Measurements from ENCODE around the gene VTCN1.

Gene VTCN1

DNA sequence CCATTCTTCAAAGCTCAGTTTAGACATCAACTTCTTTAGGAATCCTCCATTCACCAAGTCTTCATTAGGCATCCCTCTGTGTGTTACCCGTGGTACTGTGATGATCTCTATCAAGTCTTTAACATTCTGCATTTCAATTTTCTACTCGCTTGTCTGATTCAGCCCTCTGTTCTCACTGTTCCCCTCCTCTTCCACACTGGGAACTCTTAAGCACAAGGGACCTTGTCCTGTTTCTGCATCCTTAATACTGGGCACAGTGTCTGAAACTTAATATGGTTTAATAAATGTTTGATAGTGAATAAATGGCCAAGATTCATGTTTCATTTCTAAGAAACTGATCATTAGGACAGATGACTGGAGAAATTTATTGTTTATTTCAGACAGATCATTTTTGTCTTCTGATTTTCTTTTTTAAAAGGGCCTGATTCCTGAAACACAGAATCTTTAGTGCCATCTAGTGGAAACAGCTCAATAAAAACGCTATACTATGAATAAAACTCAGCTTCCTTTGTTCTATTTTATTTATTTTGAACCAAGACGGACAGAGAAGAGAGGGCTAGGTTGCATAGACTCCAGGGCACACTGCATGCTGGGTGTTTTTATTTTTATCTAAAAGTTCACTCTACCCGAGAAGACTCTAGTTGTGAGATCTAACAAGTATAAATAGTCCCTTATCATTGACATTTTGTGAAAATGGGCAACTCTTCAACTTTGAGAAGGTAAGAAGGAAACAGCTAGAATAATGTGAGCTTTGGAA is 82.2 kb downstream of the VTCN1 start:
- H3K4me3 ChIP-seq (ENCODE audit: low read depth, low read length) = no peak overlapping the region
- in situ Hi-C loops (cut with HindIII; ENCODE audit: low sequenced_read_pairs) = no loop called here
- peak; percentile 74 for DNase-seq (ENCODE audit: low read depth, low spot score)
- TF ChIP-seq, protein P1, sequence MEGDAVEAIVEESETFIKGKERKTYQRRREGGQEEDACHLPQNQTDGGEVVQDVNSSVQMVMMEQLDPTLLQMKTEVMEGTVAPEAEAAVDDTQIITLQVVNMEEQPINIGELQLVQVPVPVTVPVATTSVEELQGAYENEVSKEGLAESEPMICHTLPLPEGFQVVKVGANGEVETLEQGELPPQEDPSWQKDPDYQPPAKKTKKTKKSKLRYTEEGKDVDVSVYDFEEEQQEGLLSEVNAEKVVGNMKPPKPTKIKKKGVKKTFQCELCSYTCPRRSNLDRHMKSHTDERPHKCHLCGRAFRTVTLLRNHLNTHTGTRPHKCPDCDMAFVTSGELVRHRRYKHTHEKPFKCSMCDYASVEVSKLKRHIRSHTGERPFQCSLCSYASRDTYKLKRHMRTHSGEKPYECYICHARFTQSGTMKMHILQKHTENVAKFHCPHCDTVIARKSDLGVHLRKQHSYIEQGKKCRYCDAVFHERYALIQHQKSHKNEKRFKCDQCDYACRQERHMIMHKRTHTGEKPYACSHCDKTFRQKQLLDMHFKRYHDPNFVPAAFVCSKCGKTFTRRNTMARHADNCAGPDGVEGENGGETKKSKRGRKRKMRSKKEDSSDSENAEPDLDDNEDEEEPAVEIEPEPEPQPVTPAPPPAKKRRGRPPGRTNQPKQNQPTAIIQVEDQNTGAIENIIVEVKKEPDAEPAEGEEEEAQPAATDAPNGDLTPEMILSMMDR (IDR thresholded peaks at IDR 0.05; ENCODE audit: low read depth, low read length) = peak; percentile 49

DNA sequence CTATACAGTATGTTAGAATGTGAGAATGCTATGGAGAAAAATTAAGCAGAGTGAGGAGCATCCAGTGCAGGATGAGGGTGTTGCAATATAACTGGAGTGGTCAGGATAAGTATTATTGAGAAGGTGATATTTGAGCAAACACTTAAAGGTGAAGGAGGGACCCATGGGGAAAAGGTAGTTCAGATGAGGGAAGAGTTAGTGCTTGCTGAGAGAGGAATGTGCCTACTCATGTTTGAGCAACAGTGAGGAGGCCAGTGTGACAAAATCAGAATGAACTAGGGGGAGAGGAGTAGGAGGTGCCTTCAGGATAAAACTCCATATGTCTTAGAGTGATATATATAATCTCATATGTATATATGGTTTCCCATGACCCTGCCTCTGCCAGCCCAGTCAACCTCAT is 82.9 kb downstream of the VTCN1 start:
- H3K4me3 ChIP-seq (ENCODE audit: low read depth, low read length) = no peak overlapping the region
- in situ Hi-C loops (cut with HindIII; ENCODE audit: low sequenced_read_pairs) = no loop called here
- no peak for DNase-seq (ENCODE audit: low read depth, low spot score)
- TF ChIP-seq, protein P1 (IDR thresholded peaks at IDR 0.05; ENCODE audit: low read depth, low read length) = no peak

- TF ChIP-seq, protein P1 (IDR thresholded peaks at IDR 0.05; ENCODE audit: low read depth, low read length) = no peak
- no peak overlapping the region for H3K4me3 ChIP-seq (ENCODE audit: low read depth, low read length)
- DNase-seq (ENCODE audit: low read depth, low spot score) = no peak
- in situ Hi-C loops (cut with HindIII; ENCODE audit: low sequenced_read_pairs) = no loop called here
Measured at GRCh38 chr1:117124661-117125060, 86.1 kb downstream of the VTCN1 start.

- in situ Hi-C loops (cut with HindIII; ENCODE audit: low sequenced_read_pairs) = no loop called here
- no peak for DNase-seq (ENCODE audit: low read depth, low spot score)
- no peak overlapping the region for H3K4me3 ChIP-seq (ENCODE audit: low read depth, low read length)
- TF ChIP-seq, protein P1 (IDR thresholded peaks at IDR 0.05; ENCODE audit: low read depth, low read length) = no peak
Measured at GRCh38 chr1:117123274-117123673, 87.5 kb downstream of the VTCN1 start.

DNA sequence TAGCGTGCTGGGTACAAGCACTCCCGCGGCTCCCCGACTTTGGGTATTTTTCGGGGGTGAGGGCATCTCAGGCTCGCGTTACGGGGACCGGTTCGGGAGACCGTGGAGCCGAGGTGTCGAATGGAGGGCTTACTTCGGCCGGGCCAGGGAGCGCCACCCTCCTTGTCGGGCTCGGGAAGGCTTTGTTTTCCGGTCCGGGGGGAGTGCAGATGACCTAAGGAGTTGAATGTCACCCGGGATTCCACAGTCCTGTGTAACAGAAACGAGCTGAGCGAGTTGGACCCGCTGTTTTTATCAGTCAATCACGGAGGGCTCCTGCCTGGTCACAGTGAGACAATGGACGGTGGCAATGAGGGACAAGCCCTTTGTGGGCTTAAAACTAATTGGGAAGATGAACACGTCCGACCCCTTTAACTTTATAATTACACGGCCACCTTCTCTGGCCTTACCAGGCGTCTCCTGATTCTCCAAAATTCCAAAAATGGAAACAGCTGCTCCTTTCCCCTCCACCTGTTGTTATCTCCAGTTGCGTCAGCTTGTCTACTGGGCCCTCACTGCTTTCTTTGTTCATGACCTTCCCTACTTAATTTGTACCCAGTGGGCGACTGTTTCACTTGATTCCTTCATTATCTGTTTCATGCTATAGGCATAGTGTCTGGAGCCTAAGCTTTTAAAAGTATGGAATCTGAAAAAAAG is 88.2 kb downstream of the VTCN1 start:
- DNase-seq (ENCODE audit: low read depth, low spot score) = no peak
- TF ChIP-seq, protein P1 (IDR thresholded peaks at IDR 0.05; ENCODE audit: low read depth, low read length) = no peak
- H3K4me3 ChIP-seq (ENCODE audit: low read depth, low read length) = peak overlapping the region; percentile 78
- in situ Hi-C loops (cut with HindIII; ENCODE audit: low sequenced_read_pairs) = no loop called here

GRCh38 chr1:117121589-117122329 is 89.0 kb downstream of the VTCN1 start, which contains the start of gene TRIM45:
Gene TRIM45, minus strand, starts transcription at chr1:117121749. Its CDS starts 548 bp downstream, at chr1:117121201.
- in situ Hi-C loops (cut with HindIII; ENCODE audit: low sequenced_read_pairs) = no loop called here

More at GRCh38 chr1:117121589-117122329, 89.0 kb downstream of the VTCN1 start, which contains the start of gene TRIM45:
- TF ChIP-seq, protein P1 (IDR thresholded peaks at IDR 0.05; ENCODE audit: low read depth, low read length) = peak; percentile 82
- peak; percentile 99 for DNase-seq (ENCODE audit: low read depth, low spot score)
- peak within 1 kb of the TSS; percentile 78 for H3K4me3 ChIP-seq (ENCODE audit: low read depth, low read length)
